Subcutaneous adipose tissue (tissue), 4 donors: ENCODE data around the gene FBN3. TPM values are rescaled to one million over a fixed set of nuclear protein-coding genes. Genes with fewer than 3 reads are reported as not detected.

Experiments used
- total RNA-seq, 4 donors: library from RNA; depleted of rRNA; stranded (reverse); fragments of >200 nt; gene quantifications; one replicate each; pipeline ENCODE4 v1.1.0, GENCODE V29; 2016
- TF ChIP-seq, protein P1 (sequence below): fragments of 450-650 bp; IDR thresholded peaks from one replicate; pipeline ENCODE4 v1.5.1; 2016; ENCODE audit warnings: low read depth, mild to moderate bottlenecking, control low read depth, antibody characterized with exemption, moderate library complexity

The FBN3 gene
- total RNA-seq, 4 donors from 2014 or later: not detected

DNA sequence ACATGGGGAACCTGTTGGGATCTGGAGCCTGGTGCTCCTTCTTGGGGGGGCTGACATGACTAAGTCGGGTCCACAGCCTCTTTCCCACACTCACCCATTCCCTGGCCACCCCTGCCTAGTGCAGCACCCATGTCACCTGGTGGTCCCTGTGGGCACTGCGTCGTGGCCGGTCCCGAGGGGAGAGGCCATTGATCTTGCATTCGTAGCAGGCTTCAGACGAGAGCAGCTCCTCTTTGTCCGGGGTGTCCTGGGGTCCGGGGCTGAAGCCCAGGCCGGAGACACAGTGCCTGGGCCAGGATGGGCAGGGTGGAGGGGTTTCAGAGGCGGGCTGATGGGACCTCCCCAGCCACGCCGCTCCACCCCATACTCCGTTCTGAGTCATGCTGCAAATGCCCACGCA is 77.5 kb downstream of the FBN3 start:
- TF ChIP-seq, protein P1, sequence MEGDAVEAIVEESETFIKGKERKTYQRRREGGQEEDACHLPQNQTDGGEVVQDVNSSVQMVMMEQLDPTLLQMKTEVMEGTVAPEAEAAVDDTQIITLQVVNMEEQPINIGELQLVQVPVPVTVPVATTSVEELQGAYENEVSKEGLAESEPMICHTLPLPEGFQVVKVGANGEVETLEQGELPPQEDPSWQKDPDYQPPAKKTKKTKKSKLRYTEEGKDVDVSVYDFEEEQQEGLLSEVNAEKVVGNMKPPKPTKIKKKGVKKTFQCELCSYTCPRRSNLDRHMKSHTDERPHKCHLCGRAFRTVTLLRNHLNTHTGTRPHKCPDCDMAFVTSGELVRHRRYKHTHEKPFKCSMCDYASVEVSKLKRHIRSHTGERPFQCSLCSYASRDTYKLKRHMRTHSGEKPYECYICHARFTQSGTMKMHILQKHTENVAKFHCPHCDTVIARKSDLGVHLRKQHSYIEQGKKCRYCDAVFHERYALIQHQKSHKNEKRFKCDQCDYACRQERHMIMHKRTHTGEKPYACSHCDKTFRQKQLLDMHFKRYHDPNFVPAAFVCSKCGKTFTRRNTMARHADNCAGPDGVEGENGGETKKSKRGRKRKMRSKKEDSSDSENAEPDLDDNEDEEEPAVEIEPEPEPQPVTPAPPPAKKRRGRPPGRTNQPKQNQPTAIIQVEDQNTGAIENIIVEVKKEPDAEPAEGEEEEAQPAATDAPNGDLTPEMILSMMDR: no peak

- TF ChIP-seq, protein P1: no peak
These were observed 80.1 kb downstream of the FBN3 start for GRCh38 chr19:8069096-8069973.

DNA sequence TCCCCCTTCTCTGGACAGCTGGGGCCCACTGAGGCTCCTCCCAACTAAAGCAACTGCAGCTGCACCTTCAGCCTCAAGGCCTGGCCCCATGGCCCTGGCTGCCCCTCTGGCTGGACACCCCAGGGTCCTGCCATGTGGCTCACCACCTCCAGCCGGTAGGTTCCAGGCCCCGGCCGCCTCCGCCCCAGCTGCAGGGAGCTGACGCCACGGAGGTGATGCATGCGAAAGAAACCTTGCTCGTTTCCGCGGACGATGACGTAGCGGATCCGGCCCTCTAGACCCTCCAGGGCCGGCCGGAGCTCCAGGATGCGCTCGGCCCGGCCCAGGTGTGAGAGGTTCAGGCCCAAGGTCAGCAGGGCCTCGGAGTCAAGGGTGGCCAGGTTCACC is 83.5 kb downstream of the FBN3 start:
- TF ChIP-seq, protein P1: no peak

DNA sequence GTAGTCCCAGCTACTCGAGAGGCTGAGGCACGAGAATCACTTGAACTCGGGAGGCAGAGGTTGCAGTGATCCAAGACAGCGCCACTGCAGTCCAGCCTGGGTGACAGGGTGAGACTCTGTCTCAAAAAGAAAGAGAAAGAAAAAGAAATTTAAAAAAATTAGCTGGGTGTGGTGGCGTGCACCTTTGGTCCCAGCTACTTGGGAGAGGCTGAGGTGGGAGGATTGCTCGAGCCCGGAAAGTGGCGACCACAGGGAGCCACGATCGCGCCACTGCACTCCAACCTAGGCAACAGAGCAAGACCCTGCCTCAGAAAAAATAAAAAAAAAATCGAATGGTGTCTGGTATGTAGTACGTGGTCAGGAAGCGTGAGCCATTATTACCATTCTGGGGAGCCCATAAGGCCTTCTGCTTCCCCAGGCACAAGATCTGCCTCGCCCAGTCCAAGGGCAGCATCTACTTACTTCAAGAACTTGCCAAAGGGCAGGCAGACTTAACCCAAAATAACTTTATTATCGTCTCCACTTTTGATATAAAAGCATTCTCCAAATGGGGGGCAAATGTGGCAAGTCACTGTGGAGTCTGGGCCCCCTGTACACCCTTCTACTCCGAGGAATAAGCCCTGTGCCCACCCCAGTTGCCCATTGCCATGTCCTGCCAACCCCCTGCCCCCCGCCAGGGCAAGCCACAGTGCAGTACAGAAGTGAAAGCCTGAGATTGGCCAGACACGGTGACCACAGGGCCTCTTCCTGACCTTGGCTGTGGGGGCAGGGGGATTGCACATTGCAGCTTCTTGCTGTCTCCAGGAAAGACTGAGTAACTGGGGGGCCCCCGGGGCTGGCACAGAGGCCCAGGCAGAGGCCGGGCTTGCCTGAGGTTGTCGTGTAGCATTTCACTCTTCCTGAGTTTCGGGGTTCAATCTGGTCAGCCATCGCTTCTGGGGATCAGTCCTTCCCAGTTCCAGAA is 84.2 kb downstream of the FBN3 start:
- TF ChIP-seq, protein P1: no peak

DNA sequence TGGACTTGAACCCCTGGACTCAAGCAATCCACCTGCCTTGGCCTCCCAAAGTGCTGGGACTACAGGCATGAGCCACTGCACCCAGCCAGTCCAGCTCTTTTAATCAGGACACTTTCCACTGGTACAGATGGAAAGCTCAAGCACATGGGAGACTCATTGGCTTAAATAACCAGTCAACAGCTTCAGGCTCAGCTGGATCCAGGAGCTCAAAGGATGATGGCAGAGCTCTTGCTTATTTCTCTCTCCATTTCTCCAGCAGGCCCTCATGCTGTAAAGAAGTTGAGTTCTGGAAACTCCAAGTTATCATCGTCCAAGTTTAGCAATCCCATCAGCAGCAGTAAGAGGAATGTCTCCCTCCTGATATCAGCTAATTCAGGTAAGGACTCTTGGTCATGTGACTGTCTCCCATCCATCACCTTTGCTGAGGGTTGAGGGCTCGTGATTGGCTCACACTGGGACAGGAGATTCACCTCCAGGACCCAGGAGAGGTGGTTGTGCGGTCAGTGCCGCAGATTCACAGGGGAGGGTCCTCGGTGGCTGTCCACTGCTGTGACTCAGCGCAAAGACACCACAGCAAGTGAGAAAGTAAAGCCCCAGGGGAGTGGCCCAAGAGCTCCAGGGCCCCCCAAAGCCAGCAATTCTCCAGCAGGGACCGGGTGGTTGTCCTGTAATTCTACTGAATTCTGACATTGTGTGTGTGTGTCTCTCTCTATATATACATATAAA is 91.7 kb downstream of the FBN3 start:
- TF ChIP-seq, protein P1: no peak

GRCh38 chr19:8056533-8056932 is 92.9 kb downstream of the FBN3 start:
- TF ChIP-seq, protein P1: no peak

- TF ChIP-seq, protein P1: no peak
These were observed 95.2 kb downstream of the FBN3 start for GRCh38 chr19:8054169-8054568.
